HepG2 (cell line): Measurements from ENCODE around the gene FAM229A. TPM values are rescaled to one million over a fixed set of nuclear protein-coding genes. Genes with fewer than 3 reads are reported as not detected.

ENCODE experiments used
- FOXJ3 ChIP-seq: sonication (generic); formaldehyde crosslinking; IDR thresholded peaks from 2 replicates; pipeline ENCODE4 v1.4.0; 2020; ENCODE audit warnings: missing genetic modification reagents, mild to moderate bottlenecking, borderline replicate concordance
- FOXK1 ChIP-seq: sonication (generic); formaldehyde crosslinking; IDR thresholded peaks from 2 replicates; pipeline ENCODE4 v1.4.0; 2020; ENCODE audit warnings: low read depth, missing genetic modification reagents, borderline replicate concordance
- FOXO1 ChIP-seq: sonication (generic); formaldehyde crosslinking; IDR thresholded peaks from 2 replicates; pipeline ENCODE4 v1.4.0; 2020; ENCODE audit warnings: missing genetic modification reagents
- GABPA ChIP-seq, 2 experiments: IDR thresholded peaks; 2 replicates each; pipeline ENCODE4 v1.6.1; 2011 to 2016; ENCODE audit warnings: low read depth in 2 of 2, low read length in 1 of 2, missing biosample characterization in 1 of 2, missing genetic modification characterization in 1 of 2
- MBNL3 ChIP-seq: fragments of 250-450 bp; sonication (Bioruptor Pico); conservative IDR thresholded peaks from 2 replicates; pipeline ENCODE4 v1.8.0; 2022; ENCODE audit warnings: mild to moderate bottlenecking, inconsistent platforms
- MED8 ChIP-seq: sonication (generic); formaldehyde crosslinking; IDR thresholded peaks from 2 replicates; pipeline ENCODE4 v1.8.1; 2023; ENCODE audit warnings: mild to moderate bottlenecking, missing genetic modification reagents; ENCODE audit not compliant: insufficient replicate concordance
- PITX1 ChIP-seq: sonication (generic); formaldehyde crosslinking; IDR thresholded peaks from 2 replicates; pipeline ENCODE4 v1.5.1; 2020; ENCODE audit warnings: mild to moderate bottlenecking, missing genetic modification reagents
- POGZ ChIP-seq: sonication (generic); formaldehyde crosslinking; IDR thresholded peaks from 2 replicates; pipeline ENCODE4 v1.4.0; 2020; ENCODE audit warnings: mild to moderate bottlenecking, missing genetic modification reagents
- SRSF9 ChIP-seq: fragments of 200-400 bp; formaldehyde crosslinking; IDR thresholded peaks from 2 replicates; pipeline ENCODE4 v1.6.1; 2018; ENCODE audit warnings: borderline replicate concordance, mild to moderate bottlenecking, low read depth, low read length; ENCODE audit not compliant: insufficient read depth, poor library complexity, severe bottlenecking
- TBP ChIP-seq: sonication (generic); formaldehyde crosslinking; IDR thresholded peaks from 2 replicates; pipeline ENCODE4 v1.5.0; 2020; ENCODE audit warnings: missing genetic modification reagents
- TMF1 ChIP-seq: sonication (generic); formaldehyde crosslinking; IDR thresholded peaks from 2 replicates; pipeline ENCODE4 v1.8.1; 2022; ENCODE audit warnings: low read depth, missing genetic modification reagents
- ZNF24 ChIP-seq: fragments of 450-650 bp; IDR thresholded peaks from 2 replicates; pipeline ENCODE4 v1.6.1; 2017; ENCODE audit warnings: antibody characterized with exemption, mild to moderate bottlenecking
- ZNF256 ChIP-seq: sonication (generic); formaldehyde crosslinking; conservative IDR thresholded peaks from 2 replicates; pipeline ENCODE4 v1.4.0; 2020; ENCODE audit warnings: missing genetic modification reagents
- ZNF331 ChIP-seq: sonication (generic); formaldehyde crosslinking; IDR thresholded peaks from 2 replicates; pipeline ENCODE4 v1.4.0; 2020; ENCODE audit warnings: missing genetic modification reagents
- ZNF343 ChIP-seq: sonication (generic); formaldehyde crosslinking; IDR thresholded peaks from 2 replicates; pipeline ENCODE4 v1.4.0; 2020; ENCODE audit warnings: mild to moderate bottlenecking, missing genetic modification reagents
- ZNF703 ChIP-seq: sonication (generic); formaldehyde crosslinking; IDR thresholded peaks from 2 replicates; pipeline ENCODE4 v1.5.1; 2020; ENCODE audit warnings: missing genetic modification reagents, mild to moderate bottlenecking, moderate library complexity, borderline replicate concordance
- polyA plus RNA-seq, 8 experiments: library from polyadenylated mRNA; depleted of rRNA in 3 of 8; stranded (reverse) in 7 of 8; unstranded in 1 of 8; fragments of >200 nt; fragmentation: Illumina TruSeq in 4 of 8; extraction: Trizol in 4 of 8; gene quantifications; 2 replicates each; pipeline versions ENCODE4 v1.2.1 to v1.2.3, GENCODE V29; 2011 to 2016; ENCODE audit warnings: low read depth in 4 of 8, missing spikeins in 1 of 8, mixed read lengths in 1 of 8; ENCODE audit not compliant: insufficient read depth in 1 of 8
- total RNA-seq, 5 experiments: library from RNA; depleted of rRNA; stranded (reverse); fragments of >200 nt; fragmentation: Illumina TruSeq; extraction: Trizol; gene quantifications; 2 replicates each; pipeline ENCODE4 v1.2.3, GENCODE V29; 2016; ENCODE audit warnings: low read depth in 1 of 5
- TF ChIP-seq, protein P1 (sequence below): sonication (generic); formaldehyde crosslinking; IDR thresholded peaks from 2 replicates; pipeline ENCODE4 v1.5.0; 2020; ENCODE audit warnings: missing genetic modification reagents
- TF ChIP-seq, protein P2 (sequence below): IDR thresholded peaks from 2 replicates; pipeline ENCODE4 v1.6.1; 2016; ENCODE audit warnings: missing genetic modification reagents, missing compliant biosample characterization
- TF ChIP-seq, protein P3 (sequence below): sonication (generic); formaldehyde crosslinking; IDR thresholded peaks from 2 replicates; pipeline ENCODE4 v1.4.0; 2020; ENCODE audit warnings: missing genetic modification reagents
- TF ChIP-seq, protein P4 (sequence below): sonication (generic); formaldehyde crosslinking; IDR thresholded peaks from 2 replicates; pipeline ENCODE4 v1.5.0; 2020; ENCODE audit warnings: missing genetic modification reagents, mild to moderate bottlenecking, borderline replicate concordance
- TF ChIP-seq, protein P5 (sequence below): sonication (generic); formaldehyde crosslinking; IDR thresholded peaks from 2 replicates; pipeline ENCODE4 v1.4.0; 2020; ENCODE audit warnings: missing genetic modification reagents
- TF ChIP-seq, protein P6 (sequence below): sonication (generic); formaldehyde crosslinking; IDR thresholded peaks from 2 replicates; pipeline ENCODE4 v1.4.0; 2020; ENCODE audit warnings: missing genetic modification reagents, borderline replicate concordance

Gene FAM229A
- total and polyA plus RNA-seq, 2 of the 13 experiments (the other 11 are each of a cell fraction or from before 2014, with no cell fraction given) = 3.2 to 17.6 TPM

DNA sequence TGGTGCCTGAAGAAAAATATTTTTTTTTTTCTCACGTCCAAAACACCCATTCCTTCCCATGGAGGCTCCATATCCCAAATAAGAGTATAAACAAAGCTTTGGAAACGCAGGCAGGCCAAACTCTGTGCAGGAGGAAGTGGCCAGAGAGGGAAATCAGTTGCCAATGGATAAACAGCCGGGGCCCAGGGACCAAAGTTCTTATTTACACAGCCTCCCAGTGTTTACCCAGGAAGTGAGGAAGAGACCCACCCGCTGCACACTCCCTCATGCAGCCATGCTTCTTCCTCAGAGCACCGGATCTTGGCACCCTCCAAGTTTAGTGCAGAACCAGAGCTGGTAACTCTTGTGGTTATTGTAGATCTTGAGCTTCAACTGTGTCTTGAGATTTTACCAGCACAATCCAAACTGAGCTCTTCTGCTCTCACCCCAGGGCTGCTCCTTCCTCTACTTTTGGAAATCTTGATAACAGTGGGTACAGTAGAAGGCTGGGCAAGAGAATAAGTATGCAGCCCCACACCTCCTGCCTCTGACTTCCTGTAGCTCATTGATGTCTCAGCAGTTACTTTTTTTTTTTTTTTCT, 40.5 kb downstream of the FAM229A start (continued):
- TF ChIP-seq, protein P1, sequence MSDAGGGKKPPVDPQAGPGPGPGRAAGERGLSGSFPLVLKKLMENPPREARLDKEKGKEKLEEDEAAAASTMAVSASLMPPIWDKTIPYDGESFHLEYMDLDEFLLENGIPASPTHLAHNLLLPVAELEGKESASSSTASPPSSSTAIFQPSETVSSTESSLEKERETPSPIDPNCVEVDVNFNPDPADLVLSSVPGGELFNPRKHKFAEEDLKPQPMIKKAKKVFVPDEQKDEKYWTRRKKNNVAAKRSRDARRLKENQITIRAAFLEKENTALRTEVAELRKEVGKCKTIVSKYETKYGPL (CRISPR knock-in tag) = no peak
- TF ChIP-seq POGZ (CRISPR knock-in tag) (0 out of 2 replicates have a peak, but pooled peaks have one; percentile 49), ZNF331 (CRISPR knock-in tag) (peak; percentile 67; the same call in 1 of the 2 replicates), FOXO1 (CRISPR knock-in tag) (peak; percentile 96), TMF1 (CRISPR knock-in tag) (no peak), FOXK1 (CRISPR knock-in tag) (peak; percentile 95), GABPA (IDR thresholded peaks at IDR 0.05; ENCODE audit: low read depth, low read length) (no peak; the same call in 1 of the 2 replicates), GABPA (CRISPR knock-in tag; IDR thresholded peaks at IDR 0.05; ENCODE audit: low read depth) (peak; percentile 80), SRSF9 (no peak), ZNF24 (no peak), ZNF343 (CRISPR knock-in tag) (no peak), TBP (CRISPR knock-in tag) (no peak), ZNF256 (no peak), MBNL3 (CRISPR knock-in tag) (no peak), MED8 (peak; percentile 69), PITX1 (CRISPR knock-in tag) (peak; percentile 81), FOXJ3 (CRISPR knock-in tag) (peak; percentile 93), ZNF703 (CRISPR knock-in tag) (no peak)
- TF ChIP-seq, protein P2, sequence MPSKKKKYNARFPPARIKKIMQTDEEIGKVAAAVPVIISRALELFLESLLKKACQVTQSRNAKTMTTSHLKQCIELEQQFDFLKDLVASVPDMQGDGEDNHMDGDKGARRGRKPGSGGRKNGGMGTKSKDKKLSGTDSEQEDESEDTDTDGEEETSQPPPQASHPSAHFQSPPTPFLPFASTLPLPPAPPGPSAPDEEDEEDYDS = 0 out of 2 replicates have a peak, but pooled peaks have one; percentile 16
- TF ChIP-seq, protein P3, sequence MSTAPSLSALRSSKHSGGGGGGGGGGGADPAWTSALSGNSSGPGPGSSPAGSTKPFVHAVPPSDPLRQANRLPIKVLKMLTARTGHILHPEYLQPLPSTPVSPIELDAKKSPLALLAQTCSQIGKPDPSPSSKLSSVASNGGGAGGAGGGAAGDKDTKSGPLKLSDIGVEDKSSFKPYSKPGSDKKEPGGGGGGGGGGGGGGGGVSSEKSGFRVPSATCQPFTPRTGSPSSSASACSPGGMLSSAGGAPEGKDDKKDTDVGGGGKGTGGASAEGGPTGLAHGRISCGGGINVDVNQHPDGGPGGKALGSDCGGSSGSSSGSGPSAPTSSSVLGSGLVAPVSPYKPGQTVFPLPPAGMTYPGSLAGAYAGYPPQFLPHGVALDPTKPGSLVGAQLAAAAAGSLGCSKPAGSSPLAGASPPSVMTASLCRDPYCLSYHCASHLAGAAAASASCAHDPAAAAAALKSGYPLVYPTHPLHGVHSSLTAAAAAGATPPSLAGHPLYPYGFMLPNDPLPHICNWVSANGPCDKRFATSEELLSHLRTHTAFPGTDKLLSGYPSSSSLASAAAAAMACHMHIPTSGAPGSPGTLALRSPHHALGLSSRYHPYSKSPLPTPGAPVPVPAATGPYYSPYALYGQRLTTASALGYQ (CRISPR knock-in tag) = peak; percentile 72; the same call in 1 of the 2 replicates
- TF ChIP-seq, protein P4, sequence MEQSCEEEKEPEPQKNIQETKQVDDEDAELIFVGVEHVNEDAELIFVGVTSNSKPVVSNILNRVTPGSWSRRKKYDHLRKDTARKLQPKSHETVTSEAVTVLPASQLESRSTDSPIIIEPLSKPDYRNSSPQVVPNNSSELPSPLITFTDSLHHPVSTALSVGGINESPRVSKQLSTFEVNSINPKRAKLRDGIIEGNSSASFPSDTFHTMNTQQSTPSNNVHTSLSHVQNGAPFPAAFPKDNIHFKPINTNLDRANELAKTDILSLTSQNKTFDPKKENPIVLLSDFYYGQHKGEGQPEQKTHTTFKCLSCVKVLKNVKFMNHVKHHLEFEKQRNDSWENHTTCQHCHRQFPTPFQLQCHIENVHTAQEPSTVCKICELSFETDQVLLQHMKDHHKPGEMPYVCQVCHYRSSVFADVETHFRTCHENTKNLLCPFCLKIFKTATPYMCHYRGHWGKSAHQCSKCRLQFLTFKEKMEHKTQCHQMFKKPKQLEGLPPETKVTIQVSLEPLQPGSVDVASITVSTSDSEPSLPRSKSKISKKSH (CRISPR knock-in tag) = no peak
- TF ChIP-seq, protein P5, sequence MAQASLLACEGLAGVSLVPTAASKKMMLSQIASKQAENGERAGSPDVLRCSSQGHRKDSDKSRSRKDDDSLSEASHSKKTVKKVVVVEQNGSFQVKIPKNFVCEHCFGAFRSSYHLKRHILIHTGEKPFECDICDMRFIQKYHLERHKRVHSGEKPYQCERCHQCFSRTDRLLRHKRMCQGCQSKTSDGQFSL = no peak
- TF ChIP-seq, protein P6, sequence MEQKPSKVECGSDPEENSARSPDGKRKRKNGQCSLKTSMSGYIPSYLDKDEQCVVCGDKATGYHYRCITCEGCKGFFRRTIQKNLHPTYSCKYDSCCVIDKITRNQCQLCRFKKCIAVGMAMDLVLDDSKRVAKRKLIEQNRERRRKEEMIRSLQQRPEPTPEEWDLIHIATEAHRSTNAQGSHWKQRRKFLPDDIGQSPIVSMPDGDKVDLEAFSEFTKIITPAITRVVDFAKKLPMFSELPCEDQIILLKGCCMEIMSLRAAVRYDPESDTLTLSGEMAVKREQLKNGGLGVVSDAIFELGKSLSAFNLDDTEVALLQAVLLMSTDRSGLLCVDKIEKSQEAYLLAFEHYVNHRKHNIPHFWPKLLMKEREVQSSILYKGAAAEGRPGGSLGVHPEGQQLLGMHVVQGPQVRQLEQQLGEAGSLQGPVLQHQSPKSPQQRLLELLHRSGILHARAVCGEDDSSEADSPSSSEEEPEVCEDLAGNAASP (CRISPR knock-in tag) = peak; percentile 55; the same call in 1 of the 2 replicates
